Gastrocnemius medialis (tissue), 4 donors: ENCODE data around the gene MSMB. TPM values are rescaled to one million over a fixed set of nuclear protein-coding genes. Genes with fewer than 3 reads are reported as not detected.

Source experiments
- ATAC-seq, 2 donors: fragments of 150-250 bp; one replicate each; pipeline ENCODE4 v1.9.1; 2016
- DNase-seq, 2 donors: peaks; one replicate each; pipeline ENCODE4 v3.0.0-alpha.2; 2019
- H3K27ac ChIP-seq, 4 donors: fragments of 200-600 bp; sonication (generic); 1 replicate in 1 of 4; 2 replicates in 3 of 4; pipeline ENCODE4 v1.5.1; 2016 to 2018; ENCODE audit warnings: mild to moderate bottlenecking in 2 of 4, moderate library complexity in 1 of 4
- H3K27me3 ChIP-seq, 3 donors: fragments of 200-600 bp; sonication (generic) in 2 of 3; 1 replicate in 1 of 3; 2 replicates in 2 of 3; pipeline versions ENCODE4 v1.5.1 to v1.6.0; 2016 to 2019; ENCODE audit warnings: mild to moderate bottlenecking in 1 of 3, moderate library complexity in 1 of 3
- H3K36me3 ChIP-seq, 2 donors: fragments of 200-600 bp; sonication (generic) in 1 of 2; one replicate each; pipeline ENCODE4 v1.5.1; 2017 to 2018
- H3K4me1 ChIP-seq, 2 donors: fragments of 200-600 bp; sonication (generic) in 1 of 2; one replicate each; pipeline ENCODE4 v1.5.1; 2016 to 2017; ENCODE audit warnings: mild to moderate bottlenecking in 2 of 2
- H3K4me3 ChIP-seq, 4 donors: fragments of 200-600 bp; sonication (generic) in 3 of 4; 1 replicate in 1 of 4; 2 replicates in 3 of 4; pipeline ENCODE4 v1.5.1; 2016 to 2019; ENCODE audit warnings: mild to moderate bottlenecking in 2 of 4
- H3K9me3 ChIP-seq, 3 donors: fragments of 200-600 bp; sonication (generic) in 2 of 3; 1 replicate in 1 of 3; 2 replicates in 2 of 3; pipeline ENCODE4 v1.5.1; 2016 to 2019
- POLR2A ChIP-seq, 2 donors: fragments of 450-650 bp; IDR thresholded peaks; one replicate each; pipeline ENCODE4 v1.6.1; 2017; ENCODE audit warnings: antibody characterized with exemption in 2 of 2, mild to moderate bottlenecking in 2 of 2, moderate library complexity in 2 of 2
- in situ Hi-C, 4 donors: fragments of 200-750 bp; cut with MboI; loops; one replicate each; pipeline versions ENCODE4 v1.15.0 to v1.8.0; 2017; ENCODE audit warnings: low sequenced_read_pairs in 4 of 4
- intact Hi-C: fragments of 100-400 bp; cut with DNase I; formaldehyde crosslinking; loops from one replicate; pipeline ENCODE4 v1.15.1; 2023; ENCODE audit warnings: low total_unique reads
- total RNA-seq, 4 donors: library from RNA; depleted of rRNA; stranded (reverse); fragments of >200 nt; gene quantifications; one replicate each; pipeline versions ENCODE4 v1.1.0 to v1.2.3, GENCODE V29; 2016
- TF ChIP-seq, protein P1 (sequence below), 5 experiments: fragments of 450-650 bp in 3 of 5; fragments of 200-600 bp in 2 of 5; sonication (generic) in 2 of 5; IDR thresholded peaks in 4 of 5; conservative IDR thresholded peaks in 1 of 5; 1 replicate in 4 of 5; 2 replicates in 1 of 5; pipeline ENCODE4 v1.5.1; 2016 to 2019; ENCODE audit warnings: antibody characterized with exemption in 5 of 5, mild to moderate bottlenecking in 3 of 5, moderate library complexity in 3 of 5

Gene MSMB
- total RNA-seq, 4 donors from 2014 or later, result not detected

GRCh38 chr10:46084321-46085165, 38.5 kb upstream of the MSMB start:
- H3K4me1 ChIP-seq, result no peaks in the 10 kb centered on the region
- no peaks in the 10 kb centered on the region for H3K9me3 ChIP-seq
- DNase-seq, result no peak
- intact Hi-C loops (no loop called here), in situ Hi-C loops (no loop called here)
- no peaks in the 10 kb centered on the region for H3K27me3 ChIP-seq
- no peak for ATAC-seq
- H3K27ac ChIP-seq, result no peak overlapping the region
- no peaks in the 10 kb centered on the region for H3K36me3 ChIP-seq
- no peak for TF ChIP-seq POLR2A (IDR thresholded peaks at IDR 0.05)
- TF ChIP-seq, protein P1, sequence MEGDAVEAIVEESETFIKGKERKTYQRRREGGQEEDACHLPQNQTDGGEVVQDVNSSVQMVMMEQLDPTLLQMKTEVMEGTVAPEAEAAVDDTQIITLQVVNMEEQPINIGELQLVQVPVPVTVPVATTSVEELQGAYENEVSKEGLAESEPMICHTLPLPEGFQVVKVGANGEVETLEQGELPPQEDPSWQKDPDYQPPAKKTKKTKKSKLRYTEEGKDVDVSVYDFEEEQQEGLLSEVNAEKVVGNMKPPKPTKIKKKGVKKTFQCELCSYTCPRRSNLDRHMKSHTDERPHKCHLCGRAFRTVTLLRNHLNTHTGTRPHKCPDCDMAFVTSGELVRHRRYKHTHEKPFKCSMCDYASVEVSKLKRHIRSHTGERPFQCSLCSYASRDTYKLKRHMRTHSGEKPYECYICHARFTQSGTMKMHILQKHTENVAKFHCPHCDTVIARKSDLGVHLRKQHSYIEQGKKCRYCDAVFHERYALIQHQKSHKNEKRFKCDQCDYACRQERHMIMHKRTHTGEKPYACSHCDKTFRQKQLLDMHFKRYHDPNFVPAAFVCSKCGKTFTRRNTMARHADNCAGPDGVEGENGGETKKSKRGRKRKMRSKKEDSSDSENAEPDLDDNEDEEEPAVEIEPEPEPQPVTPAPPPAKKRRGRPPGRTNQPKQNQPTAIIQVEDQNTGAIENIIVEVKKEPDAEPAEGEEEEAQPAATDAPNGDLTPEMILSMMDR (IDR thresholded peaks at IDR 0.05 in 4 of 5, conservative IDR thresholded peaks at IDR 0.05 in 1 of 5), result no peak
- H3K4me3 ChIP-seq, result no peak overlapping the region

DNA sequence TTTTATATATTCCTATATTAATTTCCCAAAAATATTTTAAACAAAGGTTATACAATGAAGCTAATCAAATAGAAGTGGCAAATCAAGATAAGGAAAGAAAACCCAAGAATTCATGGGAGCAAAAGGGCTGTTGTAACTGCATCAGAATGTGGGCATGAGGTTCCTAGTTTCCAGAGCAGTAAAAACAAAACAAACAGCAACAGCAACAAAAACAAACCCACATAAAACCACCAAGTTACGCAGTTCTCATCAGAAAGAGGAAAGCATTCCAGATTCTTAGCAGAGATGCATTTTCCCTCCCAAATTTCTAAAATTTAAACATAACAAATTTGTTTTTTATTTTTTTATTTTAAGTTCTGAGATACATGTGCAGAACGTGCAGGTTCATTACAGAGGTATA, 34.8 kb upstream of the MSMB start:
- H3K4me1 ChIP-seq, result no peaks in the 10 kb centered on the region
- H3K4me3 ChIP-seq, result no peak overlapping the region
- H3K27me3 ChIP-seq, result no peaks in the 10 kb centered on the region
- no peak overlapping the region for H3K27ac ChIP-seq
- DNase-seq (no peak), ATAC-seq (no peak)
- H3K36me3 ChIP-seq, result no peaks in the 10 kb centered on the region
- no peaks in the 10 kb centered on the region for H3K9me3 ChIP-seq
- in situ Hi-C loops, result no loop called here
- TF ChIP-seq POLR2A (IDR thresholded peaks at IDR 0.05), result no peak
- TF ChIP-seq, protein P1 (IDR thresholded peaks at IDR 0.05 in 4 of 5, conservative IDR thresholded peaks at IDR 0.05 in 1 of 5), result no peak
- intact Hi-C loops, result no loop called here

DNA sequence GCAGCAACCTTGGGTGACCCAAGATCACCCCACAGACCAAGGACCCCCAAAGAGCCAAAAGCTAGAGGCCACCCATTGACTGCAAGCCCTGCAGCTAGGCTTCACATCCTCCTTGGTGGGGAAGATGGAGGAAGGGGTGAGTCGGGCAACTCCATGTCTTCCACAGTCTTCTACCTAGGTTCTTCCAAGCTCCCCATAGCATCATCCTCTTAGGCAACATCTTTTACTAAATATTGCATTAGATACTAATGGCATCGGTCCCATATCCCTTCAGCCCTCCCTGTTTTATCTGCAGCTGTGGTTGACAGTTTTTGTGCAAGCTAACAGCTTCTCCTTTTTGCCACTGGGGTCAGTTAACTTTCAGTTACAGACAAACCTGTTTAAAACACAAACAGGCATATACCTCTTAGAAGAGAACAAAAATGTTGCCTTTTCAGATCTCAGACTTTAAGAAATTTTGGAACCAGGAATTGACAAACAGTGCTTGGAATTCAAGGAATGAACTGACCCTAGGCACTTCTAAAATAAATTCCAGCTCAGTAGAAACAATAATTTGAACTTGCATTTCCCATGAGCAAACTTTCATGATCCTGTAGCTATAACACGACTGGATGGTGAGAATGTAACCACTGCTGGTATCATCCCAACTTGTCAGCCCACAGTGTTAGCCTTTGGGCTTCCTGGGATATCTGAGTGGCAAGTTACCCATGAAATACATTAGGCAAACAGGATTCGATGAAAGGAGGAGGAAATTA, 33.9 kb upstream of the MSMB start:
- intact Hi-C loops, result no loop called here

DNA sequence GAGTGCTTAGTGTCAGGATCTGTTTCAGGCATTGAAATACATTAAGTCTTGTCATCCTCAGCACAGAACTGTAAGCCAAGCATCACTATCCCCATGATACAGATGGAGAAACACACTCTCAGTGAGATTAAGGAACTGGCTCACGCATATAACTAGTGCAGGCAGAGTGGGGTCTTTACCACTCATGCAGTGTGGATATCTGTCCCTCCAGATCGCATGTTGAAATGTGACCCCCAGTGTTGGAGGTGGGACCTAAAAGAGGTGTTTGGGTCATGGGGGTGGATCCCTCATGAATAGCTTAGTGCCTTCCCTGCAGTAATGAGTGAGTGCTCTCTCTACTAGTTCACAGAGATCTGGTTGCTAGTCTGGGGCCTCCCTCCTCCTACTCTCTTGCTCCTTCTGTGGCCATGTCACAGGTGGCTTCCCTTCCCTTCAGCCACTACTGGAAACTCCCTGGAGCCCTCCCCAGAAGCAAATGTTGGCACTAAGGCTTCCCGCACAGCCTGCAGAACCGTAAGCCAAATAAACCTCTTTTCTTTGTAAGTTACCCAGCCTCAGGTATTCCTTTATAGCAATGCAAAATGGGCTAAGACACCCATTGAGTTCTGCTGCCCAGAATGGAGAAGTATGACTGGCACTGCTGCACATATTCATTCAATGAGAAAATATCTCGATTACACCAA, 31.8 kb upstream of the MSMB start:
- ATAC-seq (no peak), DNase-seq (no peak)
- intact Hi-C loops, result no loop called here
- no peaks in the 10 kb centered on the region for H3K36me3 ChIP-seq
- no peaks in the 10 kb centered on the region for H3K9me3 ChIP-seq
- no peak overlapping the region for H3K27ac ChIP-seq
- H3K4me3 ChIP-seq, result no peak overlapping the region
- TF ChIP-seq POLR2A (IDR thresholded peaks at IDR 0.05), result no peak
- TF ChIP-seq, protein P1 (IDR thresholded peaks at IDR 0.05 in 4 of 5, conservative IDR thresholded peaks at IDR 0.05 in 1 of 5), result no peak
- in situ Hi-C loops, result no loop called here
- no peaks in the 10 kb centered on the region for H3K4me1 ChIP-seq
- H3K27me3 ChIP-seq, result no peaks in the 10 kb centered on the region

More for the DNA sequence above, 33.9 kb upstream of the MSMB start:
- H3K36me3 ChIP-seq, result no peaks in the 10 kb centered on the region
- DNase-seq (no peak), ATAC-seq (no peak)
- no peaks in the 10 kb centered on the region for H3K9me3 ChIP-seq
- in situ Hi-C loops, result no loop called here
- TF ChIP-seq POLR2A (IDR thresholded peaks at IDR 0.05), result no peak
- TF ChIP-seq, protein P1 (IDR thresholded peaks at IDR 0.05 in 4 of 5, conservative IDR thresholded peaks at IDR 0.05 in 1 of 5), result no peak
- no peaks in the 10 kb centered on the region for H3K4me1 ChIP-seq
- H3K27me3 ChIP-seq, result no peaks in the 10 kb centered on the region
- no peak overlapping the region for H3K27ac ChIP-seq
- no peak overlapping the region for H3K4me3 ChIP-seq
